ELF-1 (cell line): ENCODE measurements around the gene RFX3.
"Not testable (repeated sequence)": the region's sequence is repeated elsewhere in the genome, so short reads cannot be mapped to it uniquely, and the experiment has no call there.

Experiments used
- DNase-seq: peaks from one replicate; pipeline ENCODE4 v3.0.0-alpha.2; 2016; ENCODE audit warnings: low read depth, low spot score

The RFX3 gene

DNA sequence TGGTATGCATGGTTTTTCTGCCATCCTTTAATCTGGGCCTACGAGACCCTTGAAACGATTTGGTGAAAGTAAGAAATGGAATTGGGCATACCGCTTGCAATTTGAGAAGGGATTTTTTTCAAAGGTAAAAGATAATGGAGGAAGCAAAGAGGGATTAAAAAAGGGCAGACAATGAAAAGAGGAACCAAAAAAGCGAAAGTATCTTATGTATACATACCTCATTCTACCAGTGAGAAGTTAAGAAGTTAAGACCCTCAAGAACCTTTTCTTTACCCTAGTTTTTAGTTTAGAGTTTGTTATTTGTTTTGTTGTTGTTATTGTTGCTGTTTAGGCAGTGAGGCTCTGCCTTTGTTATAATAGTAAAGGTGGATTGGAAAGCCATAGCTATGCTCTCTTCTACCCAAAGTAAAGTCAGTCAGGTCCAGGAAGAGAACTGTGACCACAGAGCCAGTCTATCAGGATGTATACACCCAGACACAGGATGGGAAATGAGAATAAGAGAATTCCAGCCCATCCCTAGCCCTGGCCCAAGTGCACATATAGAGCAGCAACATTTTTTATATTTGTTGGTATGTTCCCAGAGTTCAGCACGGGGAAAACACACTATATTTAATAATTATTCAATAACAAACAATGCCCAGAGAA, 166.6 kb downstream of the RFX3 start:
- DNase-seq = no peak

DNA sequence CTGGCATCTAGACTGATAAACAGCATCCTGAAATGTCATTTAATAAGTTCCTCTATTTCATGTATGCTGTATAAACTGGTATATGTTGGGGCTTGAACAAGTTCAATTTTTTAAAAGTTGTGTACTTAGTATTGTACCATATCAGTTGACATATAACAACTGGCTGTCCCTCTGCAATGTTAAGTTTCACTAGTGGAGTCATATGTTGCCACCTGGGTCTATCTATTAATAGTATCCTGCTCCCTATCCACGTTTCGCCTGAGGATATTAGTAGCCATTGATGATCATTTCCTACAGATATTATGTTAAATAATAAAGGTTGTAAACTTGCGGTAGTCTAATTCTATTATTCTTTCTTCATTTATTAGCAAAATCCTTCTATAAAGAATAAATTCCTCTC, 177.6 kb downstream of the RFX3 start:
- DNase-seq = no peak

DNA sequence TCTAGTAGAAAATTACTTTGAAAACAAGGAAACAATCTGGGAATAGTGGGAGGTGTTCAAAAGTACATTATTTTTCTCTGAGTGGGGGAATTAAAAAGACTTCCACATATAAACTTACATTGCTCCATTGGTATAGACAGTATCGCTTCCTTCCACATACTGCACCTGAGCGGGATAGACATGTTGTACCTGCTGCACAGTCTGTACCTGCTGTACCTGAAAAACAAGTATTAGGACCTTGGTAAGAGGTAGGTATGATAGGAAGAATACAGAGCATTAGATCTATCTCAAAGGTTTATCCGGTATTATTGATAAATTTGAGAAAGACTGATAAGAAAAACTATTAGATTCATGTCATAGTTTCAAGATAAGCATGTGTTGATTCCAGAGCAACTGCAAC, 179.3 kb downstream of the RFX3 start:
- DNase-seq = no peak

DNA sequence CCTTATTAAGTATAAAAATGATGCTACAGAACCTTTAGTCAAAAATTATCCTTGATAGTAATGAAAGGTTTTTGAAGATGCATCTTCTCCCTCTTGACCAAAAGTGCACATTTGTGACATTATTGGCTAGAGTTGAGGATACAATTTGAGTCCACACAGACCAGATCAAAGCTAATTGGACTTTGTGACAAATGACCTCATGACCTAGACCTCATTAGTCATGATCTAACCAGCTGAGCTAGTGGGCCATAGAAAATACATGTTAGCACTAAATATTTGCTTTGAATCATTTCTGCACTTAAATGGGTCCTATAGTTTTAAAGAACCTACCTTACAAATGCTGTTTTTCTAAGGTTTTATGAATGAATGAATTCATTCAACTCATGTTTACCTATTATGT, 182.1 kb downstream of the RFX3 start:
- no peak for DNase-seq

DNA sequence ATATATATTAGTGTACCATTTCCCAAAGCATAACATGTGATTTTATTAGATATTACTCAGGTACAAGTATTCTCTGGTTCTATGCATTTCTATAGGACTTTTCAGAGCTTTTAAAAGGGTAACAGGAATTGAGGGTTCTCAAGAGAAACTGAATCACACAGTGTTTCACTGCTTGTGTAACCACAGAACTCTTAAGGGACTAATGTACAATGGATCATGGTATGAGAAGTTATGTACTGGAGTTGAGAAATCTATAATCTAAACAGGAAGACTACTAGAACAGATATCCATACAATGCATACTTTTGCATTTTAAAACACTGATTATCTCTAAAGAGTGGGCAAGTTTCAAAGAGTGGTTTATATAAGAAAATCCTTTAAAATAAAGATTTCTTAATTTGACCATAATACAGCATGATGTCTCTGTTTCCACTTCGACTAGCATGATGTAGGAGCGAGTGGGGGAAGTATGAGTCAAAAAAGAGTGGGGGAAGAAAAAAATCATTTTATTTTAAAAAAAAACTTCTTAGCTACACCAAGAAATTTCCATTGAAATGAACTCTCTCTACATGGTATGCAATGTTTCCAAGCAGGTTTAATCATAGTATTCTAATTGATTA, 183.5 kb downstream of the RFX3 start:
- DNase-seq = no peak

DNA sequence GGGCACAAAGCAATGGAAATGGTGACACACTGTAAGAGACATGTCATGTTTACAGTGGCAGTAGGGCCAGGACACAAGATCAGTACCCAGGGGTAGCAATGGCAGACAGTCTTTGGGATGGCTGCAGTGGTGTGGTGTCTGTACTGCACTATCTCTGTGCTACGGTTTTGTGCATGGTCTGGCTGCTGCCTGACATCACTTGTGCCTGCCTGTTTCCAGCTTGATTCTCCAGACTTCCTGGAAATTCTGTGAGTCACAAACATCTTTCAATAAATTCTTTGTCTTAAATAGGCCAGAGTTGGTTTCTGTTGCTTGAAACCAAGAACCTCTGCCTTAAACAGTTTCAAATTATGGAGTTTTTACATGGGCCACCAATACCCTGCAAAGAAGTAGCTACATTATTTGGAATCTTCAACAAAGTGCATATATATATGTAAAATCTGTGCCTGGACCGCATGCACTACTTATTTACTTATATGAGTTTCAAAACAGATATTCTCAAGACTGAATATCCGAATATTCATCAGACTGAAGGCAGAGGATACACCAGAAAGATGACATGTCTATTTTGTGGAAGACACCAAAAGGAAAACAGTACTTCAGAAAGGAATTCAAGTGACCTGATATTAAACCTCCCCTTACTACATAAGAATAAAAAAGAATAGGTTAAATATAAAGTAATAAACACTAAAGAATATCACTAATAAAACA, 188.1 kb downstream of the RFX3 start:
- peak; percentile 34 for DNase-seq

DNA sequence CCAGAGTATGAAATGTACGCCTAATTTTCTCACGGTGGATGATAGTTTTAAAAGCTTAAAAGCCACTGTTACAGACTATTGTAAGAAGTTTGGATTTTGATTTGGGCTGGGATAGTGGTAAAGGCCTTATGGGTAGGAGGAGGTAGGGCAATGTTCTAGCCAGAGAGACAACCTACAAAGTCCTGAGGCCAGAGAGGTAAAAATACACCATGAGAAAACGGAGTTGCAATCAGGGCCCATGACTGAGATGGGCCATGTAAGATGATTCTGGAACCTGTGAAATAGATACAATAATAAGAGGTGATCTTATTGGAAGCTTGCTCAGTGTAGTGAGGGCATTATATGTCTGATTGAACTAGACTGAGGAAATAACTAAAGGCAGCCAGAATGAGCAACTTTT, 188.8 kb downstream of the RFX3 start:
- DNase-seq = no peak

DNA sequence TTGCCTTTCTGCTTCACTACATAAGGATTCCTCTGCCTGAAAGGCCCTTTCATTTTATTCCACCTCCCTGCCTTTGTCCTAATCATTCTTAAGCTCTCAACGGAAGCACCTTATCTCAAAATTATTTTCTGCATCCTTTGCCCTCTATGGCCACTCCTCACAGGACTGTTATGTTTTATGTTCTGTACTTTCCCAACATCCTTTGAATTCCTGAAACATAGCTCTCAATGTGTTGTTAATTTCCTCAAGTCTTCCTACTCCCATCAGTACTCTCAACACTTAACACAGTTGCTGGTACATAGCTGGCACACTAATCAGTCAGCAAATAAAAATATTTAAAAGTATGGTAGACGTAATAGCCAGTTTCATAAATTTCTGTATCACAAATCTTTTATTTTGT, 193.0 kb downstream of the RFX3 start:
- DNase-seq = no peak

DNA sequence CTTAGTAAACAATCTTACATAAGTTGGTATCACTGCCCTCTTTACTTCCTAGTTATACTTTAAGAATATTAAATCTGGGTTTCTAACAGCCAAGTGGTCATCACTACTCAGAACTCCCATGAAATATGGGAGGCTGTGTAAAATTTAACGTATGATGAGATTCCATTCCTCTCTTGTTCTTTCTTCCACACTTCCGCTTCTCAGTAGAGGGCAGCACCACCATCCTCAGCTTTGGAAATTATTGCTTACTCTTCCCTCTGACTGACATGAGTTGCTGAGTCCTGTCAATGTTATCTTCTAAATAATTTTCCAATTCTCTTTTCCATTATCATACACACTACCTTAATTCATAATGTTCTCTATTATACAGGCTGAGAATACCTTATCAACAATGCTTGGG, 194.0 kb downstream of the RFX3 start:
- no peak for DNase-seq

DNA sequence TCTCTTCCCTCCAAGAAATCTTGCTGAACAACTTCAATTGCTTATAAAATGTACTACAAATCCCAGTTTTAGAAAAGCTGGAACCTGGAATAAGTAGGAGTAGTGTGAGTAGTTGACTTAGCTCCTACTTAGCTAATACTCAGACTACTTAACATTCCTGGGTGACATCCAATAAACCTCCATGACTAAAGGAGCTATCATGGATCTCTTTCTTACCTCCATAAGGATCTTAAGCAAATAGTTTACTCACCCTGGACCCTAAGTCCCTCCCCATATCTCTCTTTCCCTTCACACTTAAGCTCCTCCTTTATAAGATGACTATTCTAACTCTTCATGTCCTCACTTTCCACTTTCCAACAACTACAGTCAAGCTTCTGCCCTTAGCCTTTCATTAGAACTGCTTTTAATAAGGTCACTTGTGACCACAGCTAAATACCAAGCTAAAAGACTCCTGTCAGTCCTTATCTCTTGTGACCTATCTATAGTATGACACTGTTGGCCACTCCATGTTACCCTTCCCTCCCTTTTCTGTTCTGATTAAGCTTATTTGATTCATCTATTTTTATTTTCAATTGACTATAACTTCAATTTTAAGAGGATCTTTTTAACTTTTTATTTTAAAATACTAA, 194.9 kb downstream of the RFX3 start:
- DNase-seq = no peak

DNA sequence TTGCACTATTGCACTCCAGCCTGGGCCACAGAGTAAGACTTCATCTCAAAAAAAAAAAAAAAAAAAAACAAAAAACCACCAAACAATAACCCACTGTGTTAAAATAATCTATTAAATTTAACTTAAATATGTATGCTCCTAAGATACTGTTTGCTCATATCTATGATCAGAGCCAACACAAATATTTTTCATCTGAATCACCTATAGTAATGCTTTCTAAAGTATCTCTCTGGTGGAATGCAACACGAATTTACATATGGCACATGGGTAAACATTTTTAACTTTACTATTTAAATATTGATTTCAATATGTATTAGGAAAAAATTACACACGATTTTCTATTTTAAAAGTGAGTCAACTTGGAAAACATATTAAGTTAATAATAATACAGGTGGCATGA, 196.4 kb downstream of the RFX3 start:
- no peak for DNase-seq

DNA sequence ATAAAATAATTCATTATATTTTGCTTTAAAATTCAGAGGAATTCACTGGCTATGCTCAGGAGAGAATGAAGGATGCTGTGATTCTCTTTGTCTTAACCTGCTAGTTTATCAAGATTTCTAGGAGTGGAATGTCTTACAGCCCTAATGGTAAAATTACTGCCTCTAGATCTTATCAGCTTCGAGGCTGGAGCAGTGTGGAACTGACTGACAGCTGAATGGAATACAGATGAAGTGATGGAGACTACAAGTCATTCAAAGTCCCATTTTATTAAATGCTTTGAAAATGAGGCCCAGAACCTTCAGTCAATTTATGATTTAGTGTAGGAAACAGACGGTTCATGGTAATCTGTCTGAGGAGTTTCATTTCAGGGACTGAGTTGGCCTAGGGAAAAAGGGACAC, 202.1 kb downstream of the RFX3 start:
- no peak for DNase-seq

DNA sequence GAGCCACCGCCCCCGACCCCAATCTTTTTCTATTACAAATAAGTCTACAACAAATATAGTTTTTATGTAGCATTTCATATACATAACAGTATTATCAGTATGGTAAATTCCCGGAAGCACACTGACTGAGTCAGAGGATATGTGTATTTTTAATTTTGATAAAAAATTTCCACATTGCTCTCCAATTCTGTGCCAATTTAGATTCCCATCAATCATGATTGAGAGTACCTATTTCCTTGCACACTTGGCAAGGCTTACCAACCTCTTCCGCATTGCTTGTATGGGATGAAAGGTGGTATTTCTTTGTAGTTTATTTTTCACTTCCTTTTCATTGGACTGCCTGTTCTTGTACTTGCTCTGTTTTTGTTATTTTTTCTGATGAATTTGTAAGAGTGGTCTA, 204.6 kb downstream of the RFX3 start:
- no peak for DNase-seq

DNA sequence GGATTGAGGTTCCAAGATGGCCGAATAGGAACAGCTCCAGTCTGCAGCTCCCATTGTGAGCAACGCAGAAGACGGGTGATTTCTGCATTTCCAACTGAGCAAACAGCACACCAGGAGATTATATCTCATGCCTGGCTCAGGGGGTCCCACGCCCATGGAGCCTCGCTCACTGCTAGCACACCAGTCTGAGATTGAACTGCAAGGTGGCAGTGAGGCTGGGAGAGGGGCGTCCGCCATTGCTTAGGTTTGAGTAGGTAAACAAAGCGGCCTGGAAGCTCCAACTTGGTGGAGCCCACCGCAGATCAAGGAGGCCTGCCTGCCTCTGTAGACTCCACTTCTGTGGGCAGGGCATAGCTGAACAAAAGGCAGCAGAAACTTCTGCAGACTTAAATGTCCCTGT, 213.2 kb downstream of the RFX3 start:
- DNase-seq = not testable (repeated sequence)

DNA sequence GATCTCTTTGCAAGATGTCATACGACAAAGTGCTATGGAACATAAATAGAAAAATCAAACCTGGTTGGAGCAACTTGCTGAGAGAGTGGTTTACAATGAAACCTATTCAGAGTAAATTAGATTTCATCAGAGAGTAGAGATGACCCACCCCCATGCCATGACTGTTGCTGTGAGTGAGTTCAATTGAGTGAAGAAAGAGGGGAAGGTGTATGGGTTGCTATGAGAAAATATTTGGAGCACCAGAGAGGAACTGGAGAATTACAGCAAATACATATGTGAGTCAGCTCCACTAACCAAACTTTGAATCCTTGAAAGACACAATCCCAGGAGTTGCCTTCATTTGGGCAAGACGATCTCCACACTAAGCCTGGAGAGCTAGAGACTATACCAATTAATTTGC, 217.2 kb downstream of the RFX3 start:
- DNase-seq = no peak

DNA sequence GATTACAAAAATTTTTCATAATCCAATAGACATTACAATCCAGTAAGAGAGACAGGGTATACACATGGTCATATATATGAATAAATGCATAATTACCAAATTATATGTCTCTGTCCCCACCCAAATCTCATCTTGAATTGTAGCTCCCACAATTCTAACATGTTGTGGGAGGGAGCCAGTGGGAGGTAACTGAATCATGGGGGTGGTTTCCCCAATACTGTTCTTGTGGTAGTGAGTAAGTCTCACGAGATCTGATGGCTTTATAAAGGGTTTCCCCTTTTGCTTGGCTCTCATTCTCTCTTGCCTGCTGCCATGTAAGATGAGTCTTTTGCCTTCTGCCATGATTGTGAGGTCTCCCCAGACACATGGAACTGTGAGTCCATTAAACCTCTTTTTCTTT, 221.4 kb downstream of the RFX3 start:
- DNase-seq = not testable (repeated sequence)

DNA sequence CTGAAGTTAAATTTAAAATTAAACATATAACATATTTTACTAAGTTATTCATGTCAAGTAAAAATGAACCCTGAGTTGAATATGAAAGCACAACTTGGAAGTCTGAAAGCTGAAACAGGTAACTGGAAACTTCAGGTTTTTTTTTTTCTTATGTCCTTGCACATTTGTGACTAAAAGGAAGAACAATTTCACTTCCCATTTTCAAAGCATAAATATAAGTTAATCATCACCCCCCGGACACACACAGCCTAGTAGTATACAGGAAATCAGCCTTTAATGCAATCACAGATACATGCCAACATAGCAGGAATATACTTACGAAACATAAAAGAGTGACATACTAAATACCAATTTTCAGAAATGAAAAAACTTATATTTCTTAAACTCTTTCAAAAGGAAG, 225.9 kb downstream of the RFX3 start:
- DNase-seq = no peak

DNA sequence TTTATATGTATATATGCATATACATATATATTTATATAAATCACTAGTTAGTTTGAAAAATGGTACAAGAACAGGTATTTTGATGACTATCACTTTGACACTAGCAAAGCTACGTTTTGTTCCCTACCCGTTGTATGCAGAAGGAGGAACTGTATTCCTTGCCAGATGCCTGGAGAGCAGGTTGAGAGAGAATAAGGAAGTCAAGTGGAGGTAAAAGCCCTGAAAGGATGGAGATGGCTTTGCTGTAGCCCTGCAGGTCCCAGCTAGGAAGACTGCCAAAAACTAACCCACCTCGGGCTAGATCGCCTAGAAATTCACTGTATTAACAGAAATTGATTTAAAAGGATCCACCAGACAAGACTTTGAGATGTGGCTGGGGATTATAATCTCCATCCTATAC, 229.3 kb downstream of the RFX3 start:
- DNase-seq = no peak

DNA sequence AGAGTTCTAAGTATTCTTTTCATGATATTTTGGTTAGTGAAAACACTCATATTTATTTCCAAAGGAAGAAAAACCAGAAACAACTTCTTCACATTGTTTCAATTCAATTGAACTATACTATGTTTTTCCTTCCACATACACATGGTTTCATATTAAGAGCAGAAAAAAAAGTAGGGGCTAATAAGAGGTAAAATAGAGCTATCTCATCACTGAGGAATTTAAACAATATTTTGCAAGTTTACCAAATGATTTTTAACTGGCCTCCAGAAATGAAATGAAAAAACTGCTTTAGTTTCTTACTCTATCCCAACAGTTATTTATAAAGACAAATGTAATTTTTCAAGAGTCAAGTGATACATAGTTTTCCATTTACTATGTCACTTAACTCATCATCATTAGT, 233.5 kb downstream of the RFX3 start:
- DNase-seq = no peak

DNA sequence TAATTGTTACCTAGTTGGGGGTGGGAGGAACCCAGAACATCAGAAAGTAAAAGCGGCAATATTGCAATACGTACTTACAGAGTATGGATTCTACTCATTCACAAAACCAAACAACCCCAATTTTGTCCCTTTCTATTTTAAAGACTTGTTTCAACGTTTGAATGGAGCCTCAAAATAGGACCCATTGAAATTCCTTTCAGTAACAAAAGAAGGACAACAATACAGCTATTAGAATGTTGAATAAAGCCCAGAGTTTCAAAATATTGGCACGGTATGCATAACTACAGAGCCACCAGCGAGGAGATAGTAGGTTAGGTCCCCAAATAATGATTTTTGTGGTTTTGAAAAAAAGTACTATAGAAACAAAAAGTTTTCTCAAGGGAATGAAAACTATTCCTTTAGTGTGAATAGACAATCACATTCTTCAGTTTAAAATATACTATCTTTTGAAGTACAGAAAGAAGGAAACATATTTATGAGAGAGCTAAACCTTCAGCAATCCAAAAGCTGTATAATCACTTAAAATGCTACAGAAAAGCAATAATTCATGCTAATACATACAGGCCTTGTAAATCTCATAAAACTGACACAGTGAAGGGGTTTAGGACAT, 235.5 kb downstream of the RFX3 start:
- DNase-seq = no peak

DNA sequence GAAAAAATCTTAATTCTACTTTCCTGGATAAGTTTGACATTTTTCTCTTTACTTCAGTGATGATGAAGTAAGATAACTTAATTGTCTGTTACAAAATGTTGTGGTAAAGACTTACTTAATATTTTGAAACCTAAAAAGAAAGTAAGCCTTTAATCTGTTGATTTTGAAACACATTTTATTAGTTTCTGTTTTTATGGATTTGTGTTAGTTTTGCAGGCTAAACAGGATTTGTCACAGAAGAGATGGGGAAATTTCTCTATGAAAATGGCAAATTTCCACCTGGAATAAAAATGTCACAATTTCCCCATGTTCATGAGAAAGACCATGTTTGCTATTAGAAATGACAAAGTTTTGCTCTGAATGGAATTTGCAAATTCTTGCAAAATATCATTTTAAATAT, 237.1 kb downstream of the RFX3 start:
- DNase-seq = no peak

DNA sequence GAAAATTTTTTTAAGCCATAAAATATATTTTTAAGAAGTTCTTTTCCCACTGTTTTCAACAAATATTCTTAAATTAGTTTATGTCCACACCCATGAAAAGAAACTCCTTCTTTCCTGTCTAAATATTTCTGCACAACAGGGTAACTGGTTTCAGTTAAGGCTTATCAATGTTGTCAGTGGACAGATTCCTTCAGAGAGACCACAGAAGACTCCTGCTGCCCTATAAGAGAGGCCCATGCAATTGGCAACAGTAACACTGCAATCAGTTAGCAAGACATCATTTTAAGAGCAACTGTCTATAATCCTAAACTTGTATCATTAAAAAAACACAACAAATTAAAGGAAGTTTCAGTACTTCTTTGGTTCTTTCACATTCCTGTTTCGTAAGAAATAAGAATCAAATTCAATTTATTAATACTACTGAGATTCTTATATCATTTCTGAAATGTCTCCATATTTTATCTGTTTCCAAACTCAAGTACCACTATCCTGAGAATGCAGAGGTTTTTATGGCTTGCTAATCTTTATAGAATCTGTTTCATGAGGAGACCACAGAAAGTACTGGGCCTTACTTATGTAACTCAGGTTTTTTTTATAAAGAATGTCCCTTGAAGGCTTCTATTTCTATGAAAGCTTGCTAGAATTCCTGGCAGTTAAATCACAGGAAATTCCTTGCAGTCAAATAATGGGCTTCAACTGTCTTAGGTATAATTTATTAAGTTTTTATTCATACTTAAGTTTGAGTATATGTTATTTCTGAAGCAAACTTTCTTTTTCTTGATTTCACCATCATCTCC, 240.2 kb downstream of the RFX3 start:
- DNase-seq = no peak
